Panc1 (cell line): ENCODE measurements around the gene LBR. TPM values are rescaled to one million over a fixed set of nuclear protein-coding genes. Genes with fewer than 3 reads are reported as not detected.

Source experiments
- ATAC-seq: fragments of 200-7000 bp; cut with Tn5 transposase; 2 replicates; pipeline ENCODE4 v1.9.1; 2020; ENCODE audit warnings: mild to moderate bottlenecking, moderate library complexity
- BruUV-seq: library from RNA; stranded (reverse); fragments of 400-500 nt; replicated peaks from 2 replicates; lab custom pipeline; 2021; lab: Mats Ljungman, UMichigan
- CTCF ChIA-PET: fragments of 300-600 bp; sonication (Branson Sonifier 250); formaldehyde crosslinking; loops from one replicate; lab custom pipeline; 2022; ENCODE audit warnings: antibody characterized with exemption; lab: Charles Lee
- POLR2A ChIA-PET: fragments of 300-600 bp; sonication (Branson Sonifier 250); formaldehyde crosslinking; loops from one replicate; lab custom pipeline; 2022; ENCODE audit warnings: antibody characterized with exemption; lab: Charles Lee
- DNase-seq: peaks from one replicate; pipeline ENCODE4 v3.0.0-alpha.2; 2010; ENCODE audit warnings: low read depth, low spot score
- H3K27ac ChIP-seq: 2 replicates; pipeline ENCODE4 v1.5.1; 2011; ENCODE audit warnings: mild to moderate bottlenecking, low read length, inconsistent platforms
- H3K27me3 ChIP-seq: fragments of 200-500 bp; sonication (Bioruptor generic); 2 replicates; pipeline ENCODE4 v1.6.0; 2014; ENCODE audit warnings: low read length, inconsistent platforms; ENCODE audit not compliant: control insufficient read depth, insufficient read depth
- H3K36me3 ChIP-seq: fragments of 200-500 bp; sonication (Bioruptor generic); 2 replicates; pipeline ENCODE4 v1.5.1; 2014; ENCODE audit warnings: inconsistent platforms, mild to moderate bottlenecking, low read length, moderate library complexity; ENCODE audit not compliant: control insufficient read depth, insufficient read depth
- H3K4me1 ChIP-seq: 2 replicates; pipeline ENCODE4 v1.5.1; 2011; ENCODE audit warnings: inconsistent platforms, mild to moderate bottlenecking, low read length, moderate library complexity; ENCODE audit not compliant: control insufficient read depth, insufficient read depth
- H3K4me3 ChIP-seq, 2 experiments: 2 replicates each; pipeline ENCODE4 v1.5.1; 2011 to 2012; ENCODE audit warnings: low read depth in 2 of 2, low read length in 2 of 2, mild to moderate bottlenecking in 2 of 2, inconsistent platforms in 1 of 2, moderate library complexity in 1 of 2
- H3K9me3 ChIP-seq: fragments of 200-500 bp; sonication (Bioruptor generic); 2 replicates; pipeline ENCODE4 v1.5.1; 2014; ENCODE audit warnings: low read depth, mild to moderate bottlenecking, inconsistent platforms, low read length, moderate library complexity; ENCODE audit not compliant: control insufficient read depth, insufficient read depth
- CTCF ChIP-seq: fragments of 450-650 bp; IDR thresholded peaks from 2 replicates; pipeline ENCODE4 v1.5.1; 2017; ENCODE audit warnings: mild to moderate bottlenecking
- POLR2AphosphoS5 ChIP-seq: IDR thresholded peaks from 2 replicates; pipeline ENCODE4 v1.6.1; 2012; ENCODE audit warnings: mild to moderate bottlenecking, low read depth, low read length, moderate library complexity
- SIN3A ChIP-seq: IDR thresholded peaks from 2 replicates; pipeline ENCODE4 v1.6.1; 2012; ENCODE audit warnings: low read depth, mild to moderate bottlenecking, low read length, moderate library complexity, borderline replicate concordance; ENCODE audit not compliant: insufficient read depth
- TCF7L2 ChIP-seq: IDR thresholded peaks from 2 replicates; pipeline ENCODE4 v1.6.1; 2011; ENCODE audit warnings: mild to moderate bottlenecking, low read depth, low read length, inconsistent platforms
- in situ Hi-C: cut with HindIII; loops from 2 replicates; pipeline ENCODE4 v1.10.0; 2016; ENCODE audit warnings: low sequenced_read_pairs, low pct_unique_long_range_greater_than_20kb
- intact Hi-C: fragments of 100-400 bp; cut with micrococcal nuclease; formaldehyde crosslinking; loops from one replicate; pipeline ENCODE4 v1.10.0; 2022; ENCODE audit not compliant: unreplicated experiment
- total RNA-seq: library from RNA; stranded (reverse); gene quantifications from one replicate; pipeline ENCODE4 v1.2.1, GENCODE V29; 2021; ENCODE audit not compliant: unreplicated experiment
- TF ChIP-seq, protein P1 (sequence below), 2 experiments: IDR thresholded peaks; 2 replicates each; pipeline ENCODE4 v1.6.1; 2011 to 2012; ENCODE audit warnings: low read depth in 2 of 2, control low read depth in 1 of 2, low read length in 1 of 2, mild to moderate bottlenecking in 1 of 2, moderate library complexity in 1 of 2; ENCODE audit not compliant: insufficient read depth in 1 of 2

The LBR gene
- total RNA-seq, 1 experiment from 2014 or later: 58.2 TPM

- ATAC-seq: no peak
- intact Hi-C loops: no loop called here
- POLR2A ChIA-PET: interaction anchor here (0.6 to 0.8 kb wide), 3 partner anchors 29 to 522 kb away, joined by 3 to 5 read pairs (median 3); no protein-coding TSS in a partner anchor
- Histone ChIP-seq H3K27ac (no peak overlapping the region), H3K27me3 (no peaks in the 10 kb centered on the region), H3K4me1 (no peaks in the 10 kb centered on the region; the same call in none of the 2 replicates), H3K36me3 (no peaks in the 10 kb centered on the region), H3K4me3 (no peak overlapping the region), H3K9me3 (no peaks in the 10 kb centered on the region)
- no peak for DNase-seq
- CTCF ChIA-PET: interaction anchor here (1.0 kb wide), 1 partner anchor 19 kb away, joined by 3 read pairs; no protein-coding TSS in a partner anchor
- TF ChIP-seq POLR2AphosphoS5 (no peak), TCF7L2 (no peak), CTCF (no peak), SIN3A (no peak)
- TF ChIP-seq, protein P1, sequence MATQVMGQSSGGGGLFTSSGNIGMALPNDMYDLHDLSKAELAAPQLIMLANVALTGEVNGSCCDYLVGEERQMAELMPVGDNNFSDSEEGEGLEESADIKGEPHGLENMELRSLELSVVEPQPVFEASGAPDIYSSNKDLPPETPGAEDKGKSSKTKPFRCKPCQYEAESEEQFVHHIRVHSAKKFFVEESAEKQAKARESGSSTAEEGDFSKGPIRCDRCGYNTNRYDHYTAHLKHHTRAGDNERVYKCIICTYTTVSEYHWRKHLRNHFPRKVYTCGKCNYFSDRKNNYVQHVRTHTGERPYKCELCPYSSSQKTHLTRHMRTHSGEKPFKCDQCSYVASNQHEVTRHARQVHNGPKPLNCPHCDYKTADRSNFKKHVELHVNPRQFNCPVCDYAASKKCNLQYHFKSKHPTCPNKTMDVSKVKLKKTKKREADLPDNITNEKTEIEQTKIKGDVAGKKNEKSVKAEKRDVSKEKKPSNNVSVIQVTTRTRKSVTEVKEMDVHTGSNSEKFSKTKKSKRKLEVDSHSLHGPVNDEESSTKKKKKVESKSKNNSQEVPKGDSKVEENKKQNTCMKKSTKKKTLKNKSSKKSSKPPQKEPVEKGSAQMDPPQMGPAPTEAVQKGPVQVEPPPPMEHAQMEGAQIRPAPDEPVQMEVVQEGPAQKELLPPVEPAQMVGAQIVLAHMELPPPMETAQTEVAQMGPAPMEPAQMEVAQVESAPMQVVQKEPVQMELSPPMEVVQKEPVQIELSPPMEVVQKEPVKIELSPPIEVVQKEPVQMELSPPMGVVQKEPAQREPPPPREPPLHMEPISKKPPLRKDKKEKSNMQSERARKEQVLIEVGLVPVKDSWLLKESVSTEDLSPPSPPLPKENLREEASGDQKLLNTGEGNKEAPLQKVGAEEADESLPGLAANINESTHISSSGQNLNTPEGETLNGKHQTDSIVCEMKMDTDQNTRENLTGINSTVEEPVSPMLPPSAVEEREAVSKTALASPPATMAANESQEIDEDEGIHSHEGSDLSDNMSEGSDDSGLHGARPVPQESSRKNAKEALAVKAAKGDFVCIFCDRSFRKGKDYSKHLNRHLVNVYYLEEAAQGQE (IDR thresholded peaks at IDR 0.05; ENCODE audit: insufficient read depth in 1 of 2, low read depth in 2 of 2, low read length in 1 of 2): no peak
- no TSS peak for BruUV-seq
- in situ Hi-C loops: no loop called here
These were observed 33.9 kb upstream of the LBR start for GRCh38 chr1:225461533-225462428.

GRCh38 chr1:225460737-225461532, 33.1 kb upstream of the LBR start:
- no peaks in the 10 kb centered on the region; the same call in none of the 2 replicates for H3K4me1 ChIP-seq
- intact Hi-C loops (no loop called here), in situ Hi-C loops (no loop called here)
- ATAC-seq (no peak), DNase-seq (no peak)
- H3K9me3 ChIP-seq: no peaks in the 10 kb centered on the region
- BruUV-seq: no TSS peak
- H3K27ac ChIP-seq: no peak overlapping the region
- H3K36me3 ChIP-seq: no peaks in the 10 kb centered on the region
- ChIA-PET CTCF (interaction anchor here (1.0 kb wide), 2 partner anchors 14 to 20 kb away, joined by 3 read pairs; no protein-coding TSS in a partner anchor), POLR2A (interaction anchor here (0.5 to 0.8 kb wide), 4 partner anchors 30 to 523 kb away, joined by 3 to 5 read pairs (median 3); no protein-coding TSS in a partner anchor)
- TF ChIP-seq POLR2AphosphoS5 (no peak), CTCF (no peak), TCF7L2 (no peak)
- TF ChIP-seq, protein P1 (IDR thresholded peaks at IDR 0.05; ENCODE audit: insufficient read depth in 1 of 2, low read depth in 2 of 2, low read length in 1 of 2): no peak
- H3K4me3 ChIP-seq: no peak overlapping the region
- H3K27me3 ChIP-seq: no peaks in the 10 kb centered on the region
